GM06990 (cell line): Measurements from ENCODE around the gene AGAP1.

Experiments
- DNase-seq: peaks from one replicate; pipeline ENCODE4 v3.0.0-alpha.2; 2011; ENCODE audit not compliant: insufficient read length; ENCODE audit errors: extremely low read depth
- H3K27me3 ChIP-seq: replicated peaks from 2 replicates; pipeline ENCODE4 v1.6.0; 2011; ENCODE audit warnings: low read length; ENCODE audit not compliant: control insufficient read depth, insufficient read depth
- H3K36me3 ChIP-seq: 2 replicates; pipeline ENCODE4 v1.5.1; 2011; ENCODE audit warnings: low read length; ENCODE audit not compliant: control insufficient read depth, insufficient read depth
- H3K4me3 ChIP-seq: replicated peaks from 2 replicates; pipeline ENCODE4 v1.5.1; 2011; ENCODE audit warnings: low read depth, mild to moderate bottlenecking, control low read depth, low read length
- CTCF ChIP-seq: IDR thresholded peaks from 2 replicates; pipeline ENCODE4 v1.5.1; 2011; ENCODE audit warnings: low read length, control low read depth, mild to moderate bottlenecking, inconsistent platforms; ENCODE audit not compliant: insufficient read depth, poor library complexity, severe bottlenecking

The AGAP1 gene

GRCh38 chr2:235556086-235556485 lies 62.2 kb downstream of the AGAP1 start:
- DNase-seq = no peak
- no peaks in the 10 kb centered on the region for H3K27me3 ChIP-seq
- H3K4me3 ChIP-seq = no peak overlapping the region
- no peaks in the 10 kb centered on the region for H3K36me3 ChIP-seq
- TF ChIP-seq CTCF = no peak

- Histone ChIP-seq H3K27me3 (no peaks in the 10 kb centered on the region), H3K4me3 (no peak overlapping the region), H3K36me3 (no peaks in the 10 kb centered on the region)
- no peak for TF ChIP-seq CTCF
- no peak for DNase-seq
Measured at GRCh38 chr2:235556901-235557300, 63.1 kb downstream of the AGAP1 start.

- no peaks in the 10 kb centered on the region for H3K36me3 ChIP-seq
- DNase-seq = no peak
- H3K4me3 ChIP-seq = no peak overlapping the region
- H3K27me3 ChIP-seq = no peaks in the 10 kb centered on the region
- no peak for TF ChIP-seq CTCF
Measured at GRCh38 chr2:235557903-235558302, 64.1 kb downstream of the AGAP1 start.

- no peak for DNase-seq
- Histone ChIP-seq H3K27me3 (no peaks in the 10 kb centered on the region), H3K36me3 (no peaks in the 10 kb centered on the region), H3K4me3 (no peak overlapping the region)
- TF ChIP-seq CTCF = no peak
Measured at GRCh38 chr2:235558572-235558971, 64.7 kb downstream of the AGAP1 start.

GRCh38 chr2:235560345-235560744 lies 66.5 kb downstream of the AGAP1 start:
- Histone ChIP-seq H3K36me3 (no peaks in the 10 kb centered on the region), H3K27me3 (no peaks in the 10 kb centered on the region), H3K4me3 (no peak overlapping the region)
- TF ChIP-seq CTCF = no peak
- peak; percentile 46 for DNase-seq

- Histone ChIP-seq H3K4me3 (no peak overlapping the region), H3K27me3 (no peaks in the 10 kb centered on the region), H3K36me3 (no peaks in the 10 kb centered on the region)
- no peak for DNase-seq
- TF ChIP-seq CTCF = no peak
Measured at GRCh38 chr2:235561450-235561849, 67.6 kb downstream of the AGAP1 start.
